Body of pancreas (tissue), 4 donors: ENCODE measurements around the gene CCDC154.

Source experiments
- CTCF ChIP-seq, 7 experiments: fragments of 450-650 bp in 4 of 7; fragments of 200-600 bp in 3 of 7; sonication (generic) in 3 of 7; IDR thresholded peaks; one replicate each; pipeline ENCODE4 v1.5.1; 2016 to 2019; ENCODE audit warnings: antibody characterized with exemption in 7 of 7
- POLR2A ChIP-seq, 3 donors: fragments of 450-650 bp; IDR thresholded peaks; one replicate each; pipeline ENCODE4 v1.6.1; 2016; ENCODE audit warnings: antibody characterized with exemption in 3 of 3, mild to moderate bottlenecking in 2 of 3

DNA sequence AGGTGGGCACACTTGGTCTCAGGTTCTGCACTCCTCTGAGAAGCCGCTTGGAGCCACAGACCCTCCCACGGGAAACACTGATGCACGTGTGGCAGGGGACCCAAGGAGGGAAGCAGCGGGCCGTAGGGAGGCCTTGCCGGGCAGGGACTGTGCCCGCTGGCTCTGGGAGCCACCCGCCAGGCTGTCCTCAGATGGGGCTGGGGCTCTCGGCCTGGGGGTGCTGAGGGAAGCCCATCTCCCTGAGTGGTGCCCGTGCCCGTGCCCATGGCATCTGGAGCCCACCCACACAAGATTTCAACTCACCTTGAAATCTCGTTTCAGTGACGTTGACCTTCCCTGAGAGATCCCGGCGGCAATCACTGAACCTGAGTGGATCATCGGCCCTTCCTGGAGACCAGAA, 12.6 kb upstream of the CCDC154 start:
- no peak for TF ChIP-seq CTCF (IDR thresholded peaks at IDR 0.05)
- TF ChIP-seq POLR2A (IDR thresholded peaks at IDR 0.05), result no peak
